ENCODE data around the gene ZNF507. TPM values are rescaled to one million over a fixed set of nuclear protein-coding genes. Genes with fewer than 3 reads are reported as not detected.

ZNF507 gene
- total RNA-seq, 1 donor from 2014 or later: 24.7 TPM

GRCh38 chr19:32406161-32407003 is 61.0 kb downstream of the ZNF507 start:
- H3K27me3 Mint-ChIP-seq (ENCODE audit: unreplicated experiment): peaks cover 5% of the 10 kb centered on the region

DNA sequence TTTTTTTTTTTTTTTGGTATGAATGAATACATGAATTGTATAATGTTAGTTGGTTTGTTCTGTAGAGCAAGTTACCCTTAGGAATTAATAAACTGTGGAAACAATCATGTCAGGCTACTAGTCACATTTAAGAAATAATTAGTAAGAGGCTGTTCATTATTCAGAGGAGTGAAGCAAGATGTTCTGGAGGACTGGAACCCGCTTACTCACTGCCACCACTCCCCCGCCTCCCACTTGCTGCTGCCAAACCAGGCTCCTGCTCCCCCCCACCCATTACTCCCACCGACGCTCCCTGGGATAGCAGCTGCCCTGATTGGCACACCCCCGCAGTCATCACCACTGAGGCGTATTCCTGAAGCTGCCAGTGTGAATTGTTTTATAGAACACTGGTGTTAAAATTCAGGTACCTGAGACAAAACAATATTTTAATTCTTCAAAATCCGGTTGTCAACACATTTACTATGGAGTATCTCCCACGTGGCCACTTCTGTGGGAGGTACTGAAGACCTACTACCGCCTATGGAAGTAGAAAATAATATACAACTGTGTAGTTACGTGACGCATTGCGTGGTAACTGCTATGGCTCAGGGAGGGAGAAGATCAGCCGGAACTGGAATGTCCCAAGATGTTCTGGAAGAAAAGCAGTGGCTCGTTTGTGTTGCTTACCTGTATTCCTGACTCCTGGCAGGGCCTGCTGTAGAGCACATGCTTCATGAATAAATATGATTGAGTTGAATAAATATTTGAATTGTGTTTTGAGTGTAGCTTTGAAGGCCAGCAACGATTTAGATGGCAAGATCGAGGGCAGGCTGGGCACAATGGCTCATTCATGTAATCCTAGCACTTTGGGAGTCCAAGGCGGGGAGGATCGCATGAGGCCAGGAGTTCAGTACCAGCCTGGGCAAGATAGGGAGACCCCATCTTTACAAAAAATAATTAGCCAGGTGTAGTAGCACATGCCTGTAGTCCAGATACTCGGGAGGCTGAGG is 61.9 kb downstream of the ZNF507 start:
- Mint-ChIP-seq H3K27me3 (ENCODE audit: unreplicated experiment) (peaks cover 4% of the 10 kb centered on the region), H3K27ac (ENCODE audit: unreplicated experiment) (peak overlapping the region; percentile 78), H3K4me1 (ENCODE audit: low read depth, unreplicated experiment) (peaks cover 19% of the 10 kb centered on the region), H3K36me3 (ENCODE audit: unreplicated experiment) (no peaks in the 10 kb centered on the region), H3K9me3 (ENCODE audit: unreplicated experiment) (peaks cover 8% of the 10 kb centered on the region), H3K4me3 (ENCODE audit: unreplicated experiment) (peak overlapping the region; percentile 92)
- no peak for DNase-seq
- TF ChIP-seq, protein P1, sequence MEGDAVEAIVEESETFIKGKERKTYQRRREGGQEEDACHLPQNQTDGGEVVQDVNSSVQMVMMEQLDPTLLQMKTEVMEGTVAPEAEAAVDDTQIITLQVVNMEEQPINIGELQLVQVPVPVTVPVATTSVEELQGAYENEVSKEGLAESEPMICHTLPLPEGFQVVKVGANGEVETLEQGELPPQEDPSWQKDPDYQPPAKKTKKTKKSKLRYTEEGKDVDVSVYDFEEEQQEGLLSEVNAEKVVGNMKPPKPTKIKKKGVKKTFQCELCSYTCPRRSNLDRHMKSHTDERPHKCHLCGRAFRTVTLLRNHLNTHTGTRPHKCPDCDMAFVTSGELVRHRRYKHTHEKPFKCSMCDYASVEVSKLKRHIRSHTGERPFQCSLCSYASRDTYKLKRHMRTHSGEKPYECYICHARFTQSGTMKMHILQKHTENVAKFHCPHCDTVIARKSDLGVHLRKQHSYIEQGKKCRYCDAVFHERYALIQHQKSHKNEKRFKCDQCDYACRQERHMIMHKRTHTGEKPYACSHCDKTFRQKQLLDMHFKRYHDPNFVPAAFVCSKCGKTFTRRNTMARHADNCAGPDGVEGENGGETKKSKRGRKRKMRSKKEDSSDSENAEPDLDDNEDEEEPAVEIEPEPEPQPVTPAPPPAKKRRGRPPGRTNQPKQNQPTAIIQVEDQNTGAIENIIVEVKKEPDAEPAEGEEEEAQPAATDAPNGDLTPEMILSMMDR (IDR thresholded peaks at IDR 0.05; ENCODE audit: partially characterized antibody, unreplicated experiment): no peak

More at GRCh38 chr19:32406161-32407003, 61.0 kb downstream of the ZNF507 start:
- H3K4me3 Mint-ChIP-seq (ENCODE audit: unreplicated experiment): peak overlapping the region; percentile 92
- peak overlapping the region; percentile 78 for H3K27ac Mint-ChIP-seq (ENCODE audit: unreplicated experiment)
- no peaks in the 10 kb centered on the region for H3K36me3 Mint-ChIP-seq (ENCODE audit: unreplicated experiment)
- TF ChIP-seq, protein P1 (IDR thresholded peaks at IDR 0.05; ENCODE audit: partially characterized antibody, unreplicated experiment): no peak
- peaks cover 19% of the 10 kb centered on the region for H3K4me1 Mint-ChIP-seq (ENCODE audit: low read depth, unreplicated experiment)
- DNase-seq: no peak
- H3K9me3 Mint-ChIP-seq (ENCODE audit: unreplicated experiment): peaks cover 8% of the 10 kb centered on the region

DNA sequence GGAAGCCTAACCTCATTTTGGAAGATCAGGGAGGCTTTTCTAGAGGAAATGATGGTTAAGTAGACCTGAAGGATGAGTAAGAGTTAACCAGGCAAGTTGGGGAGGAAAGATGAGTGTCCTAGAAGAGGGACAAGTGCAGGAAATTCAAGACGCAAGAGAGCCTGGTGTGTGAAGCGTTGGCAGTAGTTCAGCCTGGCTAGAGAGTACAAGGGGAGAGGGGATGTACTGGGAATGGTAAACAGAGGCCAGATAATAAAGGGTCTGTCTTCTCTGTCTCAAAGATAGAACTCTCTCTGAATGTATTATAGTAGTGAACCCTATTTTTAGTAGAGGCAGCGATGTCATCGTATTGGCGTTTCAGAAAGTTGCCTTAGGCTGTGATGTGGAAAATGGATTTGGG is 69.8 kb downstream of the ZNF507 start:
- TF ChIP-seq, protein P1 (IDR thresholded peaks at IDR 0.05; ENCODE audit: partially characterized antibody, unreplicated experiment): no peak
- no peak overlapping the region for H3K27ac Mint-ChIP-seq (ENCODE audit: unreplicated experiment)

DNA sequence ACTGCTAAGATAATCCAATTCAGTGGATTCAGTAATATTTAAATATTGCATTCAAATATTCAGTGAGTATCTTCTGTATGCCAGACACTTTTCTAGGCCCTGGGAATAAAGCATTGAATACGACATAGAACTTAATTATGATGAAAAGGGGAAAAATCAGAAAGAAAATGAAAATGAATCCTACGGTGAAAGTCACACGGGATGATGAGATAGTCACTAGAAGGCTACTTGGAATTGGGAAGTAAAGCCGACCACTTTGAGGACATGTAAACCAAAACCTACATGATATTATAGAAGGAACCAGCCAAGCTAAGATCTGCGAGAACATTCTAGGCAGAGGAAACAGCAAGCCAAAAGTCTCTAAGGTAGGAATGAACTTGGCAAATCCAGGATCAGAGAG is 70.3 kb downstream of the ZNF507 start:
- Mint-ChIP-seq H3K9me3 (ENCODE audit: unreplicated experiment) (no peaks in the 10 kb centered on the region), H3K4me3 (ENCODE audit: unreplicated experiment) (no peak overlapping the region), H3K27ac (ENCODE audit: unreplicated experiment) (no peak overlapping the region), H3K36me3 (ENCODE audit: unreplicated experiment) (no peaks in the 10 kb centered on the region), H3K27me3 (ENCODE audit: unreplicated experiment) (no peaks in the 10 kb centered on the region), H3K4me1 (ENCODE audit: low read depth, unreplicated experiment) (no peaks in the 10 kb centered on the region)
- DNase-seq: no peak
- TF ChIP-seq, protein P1 (IDR thresholded peaks at IDR 0.05; ENCODE audit: partially characterized antibody, unreplicated experiment): no peak

More for the DNA sequence above, 69.8 kb downstream of the ZNF507 start:
- no peak for DNase-seq
- Mint-ChIP-seq H3K4me1 (ENCODE audit: low read depth, unreplicated experiment) (no peaks in the 10 kb centered on the region), H3K9me3 (ENCODE audit: unreplicated experiment) (no peaks in the 10 kb centered on the region), H3K4me3 (ENCODE audit: unreplicated experiment) (no peak overlapping the region), H3K36me3 (ENCODE audit: unreplicated experiment) (no peaks in the 10 kb centered on the region), H3K27me3 (ENCODE audit: unreplicated experiment) (no peaks in the 10 kb centered on the region)
